ENCODE measurements around the gene TLE3.

Gene TLE3

GRCh38 chr15:70060993-70061305 lies 36.8 kb downstream of the TLE3 start:
- no peak for DNase-seq

GRCh38 chr15:70060214-70060992 lies 37.3 kb downstream of the TLE3 start:
- no peak for DNase-seq

- DNase-seq = no peak
Measured at GRCh38 chr15:70059476-70060213, 38.1 kb downstream of the TLE3 start.

DNA sequence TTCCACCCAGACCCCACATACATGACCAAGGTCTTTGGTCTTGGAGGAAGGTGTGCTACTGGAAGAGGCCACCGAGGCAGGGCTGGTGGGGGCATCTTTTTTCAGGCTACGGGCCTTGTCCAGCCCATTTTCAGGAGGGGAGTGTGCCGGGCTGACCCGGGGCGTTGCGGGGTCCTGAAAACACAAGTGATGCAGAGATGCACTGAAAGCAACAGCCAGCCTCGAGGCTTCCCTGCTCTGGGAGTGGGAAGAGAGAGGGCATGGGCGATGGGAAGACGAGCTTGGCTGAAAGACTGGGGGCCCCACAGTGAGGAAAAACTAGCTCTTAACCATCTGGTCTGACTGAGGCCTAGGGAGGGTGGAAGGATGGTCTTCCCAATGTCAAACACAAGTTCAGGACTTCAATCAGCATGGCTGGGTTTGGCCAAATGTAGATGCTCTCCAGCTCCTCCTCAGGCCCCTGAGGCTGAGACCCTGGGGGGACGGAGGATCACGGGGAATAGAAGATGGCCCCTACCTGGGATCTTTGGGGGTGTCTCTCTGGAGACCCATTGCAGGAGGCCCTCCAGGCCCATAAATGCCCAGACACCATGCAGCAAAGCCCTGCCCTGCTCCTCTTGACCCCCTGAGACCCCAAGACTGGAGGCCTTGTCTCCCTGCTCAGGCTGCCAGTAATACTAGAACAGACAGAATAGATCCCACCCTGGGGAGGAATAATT lies 38.9 kb downstream of the TLE3 start:
- no peak for DNase-seq

DNA sequence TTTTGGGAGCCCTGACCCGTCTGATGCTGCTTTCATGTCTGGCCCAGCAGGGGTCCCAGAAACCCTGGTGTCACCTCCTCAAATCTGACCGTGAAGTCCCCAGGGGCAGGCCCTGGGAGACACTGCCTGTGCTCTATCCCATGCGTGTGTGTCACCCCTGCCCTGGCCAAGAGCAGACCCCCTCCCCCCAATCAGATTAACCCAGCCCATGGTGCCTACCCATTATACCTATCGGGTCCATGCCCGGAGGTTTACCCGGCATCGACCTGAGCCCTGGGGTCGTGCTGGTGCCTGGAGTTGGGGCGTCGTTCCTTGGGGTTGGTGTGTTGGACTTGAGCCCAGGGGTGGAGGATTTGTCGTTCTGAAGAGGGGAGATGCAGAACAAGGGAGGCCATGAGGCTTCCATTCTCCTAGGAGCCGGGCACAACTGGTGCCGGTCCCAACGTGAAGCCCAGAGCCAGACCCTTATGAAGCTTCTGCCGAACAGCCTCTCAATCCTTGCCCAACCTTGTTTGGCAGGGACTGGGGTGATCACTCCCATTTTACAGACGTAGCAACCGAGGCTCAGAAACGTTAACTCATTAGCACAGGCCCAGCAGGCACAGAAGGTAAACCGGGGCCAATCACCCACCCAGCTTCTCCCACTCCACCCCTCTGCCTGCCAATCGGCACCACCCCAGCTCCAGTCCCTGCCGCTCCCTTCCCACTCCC lies 39.6 kb downstream of the TLE3 start:
- DNase-seq = no peak

DNA sequence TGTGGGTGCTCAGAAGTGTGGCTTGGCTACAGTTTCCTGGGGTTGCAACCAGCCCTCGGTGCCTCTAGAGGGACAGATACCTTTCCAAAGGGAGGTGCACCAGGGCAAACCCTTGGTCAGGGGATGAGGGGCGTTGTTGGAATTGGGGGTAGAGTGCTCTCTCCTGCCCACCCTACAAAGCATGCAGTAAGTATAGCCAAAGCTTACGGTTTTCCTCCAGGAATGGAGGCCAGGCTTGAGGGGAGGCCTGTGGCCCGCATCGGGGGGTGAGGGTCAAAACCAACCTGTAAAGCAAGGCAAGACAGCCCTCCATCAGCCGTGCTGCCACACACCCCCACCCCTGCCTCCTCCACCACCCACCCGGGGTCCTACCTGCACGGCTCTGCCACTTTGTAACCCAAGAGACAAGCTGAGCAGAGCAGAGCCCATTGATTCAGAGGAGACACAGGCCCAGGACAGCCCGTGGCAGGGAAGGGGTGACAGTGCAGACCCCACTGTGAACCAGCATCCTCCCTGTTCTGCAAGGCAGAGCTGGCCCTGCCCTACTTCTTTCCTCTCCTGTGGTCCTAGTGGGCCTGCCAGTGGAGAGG lies 41.5 kb downstream of the TLE3 start:
- DNase-seq = no peak

DNA sequence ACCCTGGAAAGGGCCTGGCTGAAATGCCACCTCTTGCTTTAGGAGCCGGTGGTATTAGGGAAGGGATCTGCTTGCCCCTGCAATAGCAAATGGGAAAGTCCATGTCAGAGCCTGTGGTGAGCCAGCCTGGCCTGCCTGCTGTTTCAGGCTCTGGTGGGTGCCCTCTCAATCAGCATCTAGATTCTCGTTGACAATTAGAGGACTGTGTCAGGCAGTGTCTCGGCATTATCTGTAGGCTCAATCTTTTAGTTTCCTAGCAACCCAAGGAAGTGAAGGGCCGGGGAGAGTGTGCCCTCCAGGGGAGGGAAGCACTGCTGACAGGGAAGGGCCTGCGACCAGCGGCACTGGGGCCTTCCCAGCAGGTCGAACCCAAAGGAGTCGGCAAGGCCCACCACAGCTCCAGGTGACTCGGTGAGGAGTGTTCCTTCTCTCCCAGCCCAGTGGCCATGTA lies 42.1 kb downstream of the TLE3 start:
- DNase-seq = no peak

DNA sequence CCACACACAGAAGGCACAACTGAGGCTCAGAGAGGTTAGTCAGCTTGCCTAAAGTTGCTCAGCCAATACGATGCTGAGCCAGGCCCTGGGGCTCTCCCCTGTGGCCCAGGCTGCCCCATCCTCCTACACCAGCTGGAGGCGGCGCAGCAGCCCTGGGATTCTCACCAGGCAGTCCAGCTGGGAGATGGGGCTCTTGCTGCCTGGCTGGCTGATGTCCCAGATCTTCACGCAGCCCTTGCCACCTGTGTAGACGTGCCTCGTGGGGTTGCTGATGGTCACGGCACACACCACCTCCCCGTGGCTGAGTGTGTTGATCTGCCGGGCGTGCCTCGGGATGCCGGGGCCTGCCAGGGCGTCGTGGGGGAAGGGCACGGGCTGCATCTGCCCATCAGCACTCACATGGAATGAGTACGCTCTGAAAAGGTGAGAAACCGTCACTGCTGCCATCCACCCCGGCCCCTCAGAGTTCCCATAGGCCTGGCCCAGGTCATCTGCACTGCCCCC lies 42.8 kb downstream of the TLE3 start:
- no peak for DNase-seq

- DNase-seq = no peak
Measured at GRCh38 chr15:70054366-70054765, 43.4 kb downstream of the TLE3 start.

- DNase-seq = no peak
Measured at GRCh38 chr15:70053716-70054229, 43.9 kb downstream of the TLE3 start.

- no peak for DNase-seq
Measured at GRCh38 chr15:70053001-70053715, 44.6 kb downstream of the TLE3 start.

DNA sequence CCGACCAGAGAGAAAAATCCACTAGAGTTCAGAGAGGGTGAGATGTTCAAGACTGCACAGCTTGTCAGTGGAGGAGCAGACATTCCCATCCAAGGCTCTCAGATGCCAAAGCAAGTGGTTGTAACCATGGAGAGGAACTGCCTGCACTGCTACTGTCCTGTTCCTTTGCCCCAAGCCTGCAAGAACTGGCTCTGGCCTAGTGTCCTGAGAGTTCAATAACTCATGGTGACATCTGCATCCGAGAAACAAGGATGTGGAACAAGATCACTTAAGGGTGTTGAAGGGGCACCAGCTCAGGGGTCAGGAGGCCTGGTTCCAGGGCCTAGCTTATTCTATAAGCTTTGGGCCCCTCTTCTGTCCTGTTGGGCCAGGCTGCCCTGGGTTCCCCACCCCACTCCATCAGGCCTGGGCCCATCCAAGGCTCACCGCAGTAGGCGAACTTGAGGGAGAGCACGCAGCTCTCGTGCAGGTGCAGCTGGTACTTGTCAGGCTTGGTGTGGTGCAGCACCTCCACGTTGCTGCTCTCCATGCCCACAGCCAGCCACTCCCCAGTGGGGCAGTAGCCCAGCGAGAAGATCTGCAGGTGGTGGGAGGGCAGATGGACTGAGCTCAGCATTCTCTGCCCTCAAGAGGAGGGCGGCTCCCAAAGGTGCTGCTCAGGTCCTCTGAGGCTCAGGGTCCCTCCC lies 45.6 kb downstream of the TLE3 start:
- DNase-seq = no peak

DNA sequence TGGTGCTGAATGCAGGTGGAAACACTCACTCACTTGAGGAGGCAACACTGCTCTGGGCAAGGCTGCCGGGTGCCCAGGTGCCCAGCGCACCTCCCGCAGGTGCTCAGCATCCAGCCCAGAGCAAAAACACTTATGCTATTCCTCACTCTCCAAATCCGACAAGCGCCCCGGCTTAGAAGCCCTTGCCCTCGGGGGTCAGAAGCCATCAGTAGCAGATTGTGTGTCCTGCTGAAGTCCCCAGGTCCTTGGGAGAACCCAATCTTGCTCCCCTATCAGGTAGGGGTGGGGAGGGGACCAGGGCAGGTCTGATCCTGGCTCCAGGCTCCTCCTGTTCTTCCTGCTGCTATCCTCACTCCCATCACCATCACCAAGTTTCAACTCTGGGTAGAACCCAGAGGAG lies 46.7 kb downstream of the TLE3 start:
- no peak for DNase-seq

- DNase-seq = no peak
Measured at GRCh38 chr15:70050441-70050840, 47.3 kb downstream of the TLE3 start.

- no peak for DNase-seq
Measured at GRCh38 chr15:70049701-70050301, 47.9 kb downstream of the TLE3 start.

DNA sequence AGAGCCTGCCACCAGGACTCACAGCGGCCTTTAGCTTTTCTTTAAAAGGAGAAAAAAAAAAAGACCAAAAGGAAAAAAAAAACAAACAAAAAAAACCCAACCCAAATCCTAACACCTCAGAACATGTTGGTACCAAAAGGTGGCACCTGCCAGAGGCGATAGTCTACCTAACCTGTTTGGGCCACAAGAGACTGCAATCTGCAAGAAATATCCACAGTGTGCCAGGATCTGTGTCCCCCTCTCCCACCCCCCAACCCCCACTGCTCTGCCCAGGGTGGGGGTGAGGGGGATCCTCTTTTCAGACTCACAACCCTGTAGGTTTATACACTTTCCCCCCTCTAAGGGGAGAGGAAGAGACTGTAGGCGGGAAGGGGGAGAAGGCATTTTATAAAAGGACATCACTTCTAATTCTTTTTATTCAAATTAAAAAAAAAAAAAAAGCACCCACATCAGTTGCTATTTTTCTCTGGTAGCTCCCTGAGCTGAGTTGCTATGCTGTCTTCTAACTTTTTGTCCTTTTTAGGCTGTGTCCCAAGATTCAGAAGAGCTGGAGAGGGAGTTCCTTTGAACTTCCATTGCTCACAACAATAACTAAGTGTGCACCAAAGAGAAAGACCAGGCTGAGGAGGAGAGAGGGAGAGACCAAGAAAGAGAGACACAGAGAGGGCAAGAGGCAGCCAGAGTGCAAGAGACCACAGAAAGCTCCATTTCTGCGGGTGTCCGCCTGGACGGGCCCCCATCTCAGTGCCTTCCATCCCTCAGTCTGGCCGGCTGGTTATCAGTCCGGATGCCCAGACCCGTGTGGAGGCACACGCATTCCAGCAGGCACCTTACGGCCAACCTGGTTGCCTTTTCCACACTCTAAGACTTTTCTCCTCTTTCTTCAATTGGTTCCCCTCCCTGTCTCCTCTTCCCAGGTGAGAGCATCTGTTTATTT lies 48.9 kb downstream of the TLE3 start:
- DNase-seq = no peak

GRCh38 chr15:70048198-70048565 lies 49.5 kb downstream of the TLE3 start:
- DNase-seq = no peak

GRCh38 chr15:70047386-70048197 lies 50.1 kb downstream of the TLE3 start:
- DNase-seq = no peak
